ENCODE measurements around the gene RAB6B. TPM values are rescaled to one million over a fixed set of nuclear protein-coding genes. Genes with fewer than 3 reads are reported as not detected.

The RAB6B gene
- 0.09 and 0.82 TPM in 2 replicates for total RNA-seq

DNA sequence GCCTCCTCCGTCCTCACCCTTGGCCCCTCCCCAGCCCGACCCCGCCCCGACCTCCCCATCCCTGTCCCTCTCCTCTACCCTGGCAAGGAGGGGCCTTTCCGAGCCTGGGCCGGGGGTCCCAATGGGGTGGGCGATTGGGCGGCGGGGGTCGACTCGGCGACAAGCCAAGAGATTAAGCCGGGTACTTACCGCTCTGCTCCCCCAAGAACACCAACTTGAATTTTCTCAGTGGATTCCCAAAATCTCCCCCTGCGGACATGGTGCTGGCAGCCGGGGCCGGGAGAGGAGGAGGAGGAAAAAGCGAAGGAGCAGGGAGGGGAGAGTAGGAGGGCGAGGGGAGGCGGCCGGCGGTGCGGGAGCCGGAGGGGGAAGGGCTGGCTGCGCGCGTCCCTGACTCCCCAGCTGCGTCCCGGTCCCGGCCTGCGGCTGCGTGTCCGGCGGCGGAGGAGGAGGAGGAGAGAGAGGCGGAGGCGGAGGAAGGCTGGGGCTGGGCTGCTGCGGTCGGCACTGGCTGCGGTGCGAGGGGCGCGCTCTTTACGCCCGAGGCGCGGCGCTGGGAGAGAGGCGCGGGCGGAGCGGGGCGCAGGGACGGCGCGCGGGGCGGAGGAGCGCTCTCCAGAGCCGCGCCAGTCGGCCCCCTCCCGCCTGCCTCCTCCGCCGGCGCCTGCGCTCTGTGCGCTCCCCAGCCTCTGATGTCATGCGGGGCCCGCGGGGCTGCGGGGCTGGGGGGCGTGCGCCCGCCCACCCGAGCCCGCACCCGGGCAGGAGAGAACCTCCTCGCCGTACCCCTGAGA, at the start of gene RAB6B:
Gene RAB6B (minus strand): TSS at position 675 of the 794 bp plus-strand sequence. CDS start 416 bp downstream, at position 259.

DNA sequence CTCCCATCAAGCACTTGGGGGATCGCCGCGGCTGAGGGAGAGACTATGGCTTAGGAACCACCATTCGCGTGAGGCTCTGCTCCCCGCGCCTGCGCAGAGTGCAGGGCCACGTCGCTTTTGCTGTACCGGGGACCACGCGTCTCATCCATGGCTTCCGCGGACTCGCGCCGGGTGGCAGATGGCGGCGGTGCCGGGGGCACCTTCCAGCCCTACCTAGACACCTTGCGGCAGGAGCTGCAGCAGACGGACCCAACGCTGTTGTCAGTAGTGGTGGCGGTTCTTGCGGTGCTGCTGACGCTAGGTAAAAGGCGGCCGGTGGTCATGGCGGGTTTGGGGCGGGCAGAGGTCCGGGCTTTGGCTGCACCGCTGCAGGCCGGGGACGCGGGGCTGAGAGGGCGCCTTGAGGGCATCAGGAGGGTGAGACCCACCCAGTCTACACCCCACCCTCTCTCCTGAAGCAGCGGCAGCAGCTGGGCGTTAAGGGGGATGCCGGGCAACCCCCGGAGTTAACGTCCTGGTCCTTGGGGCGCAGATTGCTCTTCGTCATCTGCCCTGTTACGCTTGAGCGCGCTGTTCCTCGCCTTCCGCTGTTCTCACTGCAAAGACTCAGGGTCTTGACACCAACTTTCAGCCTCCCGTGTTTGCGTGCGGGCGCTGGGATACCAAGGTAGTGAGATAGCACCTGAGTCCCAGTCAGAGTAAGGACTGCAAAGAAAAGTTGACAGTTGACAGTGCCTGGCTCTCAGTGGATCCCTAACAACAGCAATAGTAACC, 89.8 kb downstream of the RAB6B start, which contains the start of gene SRPRB:
Gene SRPRB (plus strand): TSS at position 114 of the 774 bp plus-strand sequence. CDS start 34 bp downstream, at position 148.

Other genes starting within 250 kb of the RAB6B start
- gene TOPBP1, start 233.9 kb downstream of the RAB6B start, total RNA-seq = 12.6 and 15.5 TPM in 2 replicates
- gene TF, start 149.5 kb downstream of the RAB6B start, total RNA-seq = 1.4 and 1.9 TPM in 2 replicates
- 34.5 and 52.6 TPM in 2 replicates for gene SRPRB, start 90.1 kb downstream of the RAB6B start, total RNA-seq
- gene SLCO2A1, start 134.0 kb upstream of the RAB6B start, total RNA-seq = 0.47 and 1.1 TPM in 2 replicates